Sigmoid colon (tissue), 7 donors: ENCODE data around the gene PTPN11. TPM values are rescaled to one million over a fixed set of nuclear protein-coding genes. Genes with fewer than 3 reads are reported as not detected.

Experiments used
- DNase-seq: peaks from one replicate; pipeline ENCODE4 v3.0.0-alpha.2; 2019
- H3K27ac ChIP-seq, 4 donors: fragments of 200-600 bp; sonication (generic); one replicate each; pipeline ENCODE4 v1.5.1; 2016 to 2019; ENCODE audit warnings: mild to moderate bottlenecking in 1 of 4
- H3K27me3 ChIP-seq, 3 donors: fragments of 200-600 bp; sonication (generic); one replicate each; pipeline ENCODE4 v1.5.1; 2019; ENCODE audit warnings: mild to moderate bottlenecking in 1 of 3
- H3K36me3 ChIP-seq, 4 donors: fragments of 200-600 bp; sonication (generic); one replicate each; pipeline ENCODE4 v1.5.1; 2016 to 2019
- H3K4me1 ChIP-seq, 4 donors: fragments of 200-600 bp; sonication (generic); one replicate each; pipeline ENCODE4 v1.5.1; 2017 to 2019
- H3K4me3 ChIP-seq, 4 donors: fragments of 200-600 bp; sonication (generic); one replicate each; pipeline ENCODE4 v1.5.1; 2017 to 2019; ENCODE audit warnings: mild to moderate bottlenecking in 2 of 4, moderate library complexity in 1 of 4
- H3K9me3 ChIP-seq, 4 donors: fragments of 200-600 bp in 3 of 4; sonication (generic) in 3 of 4; one replicate each; pipeline versions ENCODE4 v1.5.1 to v1.6.1; 2013 to 2019
- EP300 ChIP-seq, 4 donors: sonication (generic); formaldehyde crosslinking; IDR thresholded peaks; one replicate each; pipeline ENCODE4 v1.6.1; 2017; ENCODE audit warnings: antibody characterized with exemption in 4 of 4
- POLR2A ChIP-seq, 2 donors: fragments of 450-650 bp; IDR thresholded peaks; one replicate each; pipeline ENCODE4 v1.6.1; 2016; ENCODE audit warnings: antibody characterized with exemption in 2 of 2, mild to moderate bottlenecking in 2 of 2, moderate library complexity in 2 of 2
- POLR2AphosphoS5 ChIP-seq, 4 donors: sonication (generic); formaldehyde crosslinking; IDR thresholded peaks; one replicate each; pipeline ENCODE4 v1.6.1; 2017; ENCODE audit warnings: antibody characterized with exemption in 4 of 4
- WGBS, 2 donors: extraction: QIAGEN DNeasy Blood & Tissue Kit; methylation state at CpG; one replicate each; pipeline ENCODE4 v1.1.7; 2013; 5-methylcytosine and 5-hydroxymethylcytosine counted together
- intact Hi-C: fragments of 100-400 bp; cut with DNase I; formaldehyde crosslinking; loops from one replicate; pipeline ENCODE4 v1.15.1; 2023
- polyA plus RNA-seq, 3 donors: library from polyadenylated mRNA; stranded (reverse); fragments of 200-250 nt; gene quantifications; one replicate each; pipeline ENCODE4 v1.2.3, GENCODE V29; 2013
- total RNA-seq, 4 donors: library from RNA; depleted of rRNA; stranded (reverse); fragments of >200 nt; gene quantifications; one replicate each; pipeline ENCODE4 v1.1.0, GENCODE V29; 2016
- TF ChIP-seq, protein P1 (sequence below), 4 experiments: fragments of 450-650 bp in 3 of 4; fragments of 200-600 bp in 1 of 4; IDR thresholded peaks; one replicate each; pipeline ENCODE4 v1.5.1; 2016 to 2019; ENCODE audit warnings: antibody characterized with exemption in 4 of 4, mild to moderate bottlenecking in 3 of 4, moderate library complexity in 2 of 4
- donor health status: healthy with polysubstance abuse.
- donor health status: Bipolar disorder and iron deficiency.
- donor health status: healthy.

PTPN11 gene
- total and polyA plus RNA-seq, 7 donors, result 30.3 to 111 (median 81.6) TPM

DNA sequence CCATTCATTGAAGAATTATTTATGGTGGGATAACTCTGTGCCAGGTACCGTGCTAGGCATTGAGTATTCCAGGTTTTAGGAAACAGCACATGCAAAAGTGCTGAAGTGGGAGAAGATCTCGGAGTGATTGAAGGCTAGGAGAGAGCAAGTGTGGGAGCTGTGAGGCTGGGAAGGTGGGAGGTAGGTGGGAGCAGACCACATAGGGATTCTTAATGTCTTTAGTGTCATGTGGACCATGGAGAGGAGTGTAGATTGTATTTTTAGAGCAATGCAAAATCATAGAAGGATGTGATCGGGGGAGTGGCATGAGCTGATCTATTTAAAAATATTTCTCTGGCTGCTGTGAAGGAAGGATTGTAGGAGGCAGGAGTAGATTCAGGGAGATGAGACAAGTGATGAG lies 5.4 kb downstream of the PTPN11 start:
- Histone ChIP-seq H3K4me1 (peaks cover 0 to 43% (median 26%) of the 10 kb centered on the region in 4 donors), H3K27me3 (no peaks in the 10 kb centered on the region), H3K9me3 (no peaks in the 10 kb centered on the region), H3K4me3 (no peak overlapping the region), H3K36me3 (no peaks in the 10 kb centered on the region), H3K27ac (no peak overlapping the region)
- WGBS, 2 donors, result 96 to 98% methylated on average over 3 of the region's 3 CpGs
- no peak for TF ChIP-seq EP300 (IDR thresholded peaks at IDR 0.05)
- no peak for TF ChIP-seq POLR2AphosphoS5 (IDR thresholded peaks at IDR 0.05)
- no peak for TF ChIP-seq POLR2A (IDR thresholded peaks at IDR 0.05)
- TF ChIP-seq, protein P1, sequence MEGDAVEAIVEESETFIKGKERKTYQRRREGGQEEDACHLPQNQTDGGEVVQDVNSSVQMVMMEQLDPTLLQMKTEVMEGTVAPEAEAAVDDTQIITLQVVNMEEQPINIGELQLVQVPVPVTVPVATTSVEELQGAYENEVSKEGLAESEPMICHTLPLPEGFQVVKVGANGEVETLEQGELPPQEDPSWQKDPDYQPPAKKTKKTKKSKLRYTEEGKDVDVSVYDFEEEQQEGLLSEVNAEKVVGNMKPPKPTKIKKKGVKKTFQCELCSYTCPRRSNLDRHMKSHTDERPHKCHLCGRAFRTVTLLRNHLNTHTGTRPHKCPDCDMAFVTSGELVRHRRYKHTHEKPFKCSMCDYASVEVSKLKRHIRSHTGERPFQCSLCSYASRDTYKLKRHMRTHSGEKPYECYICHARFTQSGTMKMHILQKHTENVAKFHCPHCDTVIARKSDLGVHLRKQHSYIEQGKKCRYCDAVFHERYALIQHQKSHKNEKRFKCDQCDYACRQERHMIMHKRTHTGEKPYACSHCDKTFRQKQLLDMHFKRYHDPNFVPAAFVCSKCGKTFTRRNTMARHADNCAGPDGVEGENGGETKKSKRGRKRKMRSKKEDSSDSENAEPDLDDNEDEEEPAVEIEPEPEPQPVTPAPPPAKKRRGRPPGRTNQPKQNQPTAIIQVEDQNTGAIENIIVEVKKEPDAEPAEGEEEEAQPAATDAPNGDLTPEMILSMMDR (IDR thresholded peaks at IDR 0.05), result no peak
- no peak for DNase-seq
- intact Hi-C loops, result no loop called here

DNA sequence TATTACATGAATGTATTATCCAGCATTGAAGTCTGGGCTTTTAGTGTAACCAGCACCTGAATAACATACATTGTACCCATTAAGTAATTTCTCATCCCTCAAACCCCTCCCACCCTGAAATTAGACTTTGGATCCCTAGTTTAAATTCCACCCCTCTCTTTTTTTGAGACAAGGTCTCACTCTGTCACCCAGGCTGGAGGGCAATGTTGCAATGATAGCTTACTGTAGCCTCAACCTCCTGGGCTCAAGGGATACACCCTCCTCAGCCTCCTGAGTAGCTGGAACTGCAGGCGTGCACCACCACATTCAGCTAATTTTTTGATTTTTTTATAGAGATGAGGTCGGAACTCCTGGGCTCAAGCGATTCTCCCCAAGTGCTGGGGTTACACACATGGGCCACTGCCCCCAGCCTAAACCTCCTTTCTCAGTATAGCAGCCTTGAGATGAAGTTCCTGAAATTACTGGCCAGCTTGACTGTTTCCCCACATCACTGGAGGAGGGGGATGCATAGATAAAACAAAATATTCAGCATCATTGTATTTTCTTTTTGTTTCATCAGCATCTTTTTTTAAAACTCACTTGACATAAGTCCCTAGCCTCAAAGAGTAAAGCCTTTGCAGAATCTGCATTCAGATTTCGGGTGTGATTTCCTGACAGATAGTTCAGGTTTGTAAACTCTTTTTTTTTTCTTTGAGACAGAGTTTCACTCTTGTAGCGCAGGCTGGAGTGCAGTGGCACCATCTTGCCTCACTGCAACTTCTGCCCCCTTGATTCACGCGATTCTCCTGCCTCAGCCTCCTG lies 7.0 kb downstream of the PTPN11 start:
- DNase-seq, result no peak
- H3K4me1 ChIP-seq, result peaks cover 0 to 28% (median 13%) of the 10 kb centered on the region in 4 donors
- intact Hi-C loops, result no loop called here
- no peak overlapping the region for H3K27ac ChIP-seq
- TF ChIP-seq, protein P1 (IDR thresholded peaks at IDR 0.05), result no peak
- TF ChIP-seq POLR2A (IDR thresholded peaks at IDR 0.05) (no peak), EP300 (IDR thresholded peaks at IDR 0.05) (no peak), POLR2AphosphoS5 (IDR thresholded peaks at IDR 0.05) (no peak)
- H3K4me3 ChIP-seq, result no peak overlapping the region
- no peaks in the 10 kb centered on the region for H3K9me3 ChIP-seq
- WGBS, 2 donors, result 89 to 96% methylated on average over 7 of the region's 7 CpGs
- no peaks in the 10 kb centered on the region for H3K36me3 ChIP-seq
- H3K27me3 ChIP-seq, result no peaks in the 10 kb centered on the region

DNA sequence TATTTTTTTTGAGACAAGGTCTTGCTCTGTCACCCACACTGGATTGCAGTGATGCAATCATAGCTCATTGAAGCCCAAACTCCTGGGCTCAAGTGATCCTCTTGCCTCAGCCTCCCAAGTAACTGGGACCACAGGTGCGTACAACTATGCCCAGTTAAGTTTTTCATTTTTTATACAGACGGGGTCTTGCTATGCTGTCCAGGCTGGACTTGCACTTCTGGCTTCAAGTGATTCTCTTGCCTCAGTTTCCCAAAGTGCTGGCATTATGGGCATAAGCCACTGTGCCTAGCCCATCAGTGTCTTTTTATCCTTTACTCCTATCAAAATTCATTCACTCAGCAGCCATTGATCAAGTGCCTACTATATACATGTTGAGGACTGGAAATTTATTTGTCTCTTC lies 9.0 kb downstream of the PTPN11 start:
- H3K4me1 ChIP-seq, result peaks cover 0 to 14% (median 4%) of the 10 kb centered on the region in 4 donors
- no peaks in the 10 kb centered on the region for H3K36me3 ChIP-seq
- intact Hi-C loops, result no loop called here
- no peak overlapping the region for H3K27ac ChIP-seq
- WGBS, 2 donors, result 96 to 98% methylated on average over 2 of the region's 2 CpGs
- H3K4me3 ChIP-seq, result no peak overlapping the region
- H3K27me3 ChIP-seq, result no peaks in the 10 kb centered on the region
- H3K9me3 ChIP-seq, result no peaks in the 10 kb centered on the region
- TF ChIP-seq POLR2AphosphoS5 (IDR thresholded peaks at IDR 0.05) (no peak), POLR2A (IDR thresholded peaks at IDR 0.05) (no peak), EP300 (IDR thresholded peaks at IDR 0.05) (no peak)
- TF ChIP-seq, protein P1 (IDR thresholded peaks at IDR 0.05), result no peak
- no peak for DNase-seq

DNA sequence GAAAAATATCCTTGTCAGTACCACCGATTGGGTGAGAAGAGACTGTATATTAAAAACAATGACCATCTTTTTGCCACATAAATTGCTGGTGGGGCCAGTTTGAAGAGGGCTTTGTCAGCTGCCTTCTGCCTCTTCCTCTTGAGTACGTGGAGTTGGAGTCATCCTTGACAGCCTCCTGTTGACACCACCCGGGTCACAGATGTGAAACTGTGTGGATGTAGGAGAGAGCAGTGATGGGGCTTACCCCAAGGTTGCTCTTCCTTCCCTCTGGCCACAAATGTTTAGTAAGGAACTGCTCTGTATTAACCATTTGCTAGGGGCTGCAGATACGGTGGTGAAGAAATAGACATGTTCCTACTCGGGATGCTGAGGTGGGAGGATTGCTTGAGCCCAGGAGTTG lies 12.2 kb downstream of the PTPN11 start:
- no peak overlapping the region for H3K4me3 ChIP-seq
- H3K36me3 ChIP-seq, result no peaks in the 10 kb centered on the region
- no peaks in the 10 kb centered on the region for H3K4me1 ChIP-seq
- H3K27ac ChIP-seq, result no peak overlapping the region
- intact Hi-C loops, result no loop called here
- 71 to 82% methylated on average over 5 of the region's 5 CpGs for WGBS, 2 donors
- H3K9me3 ChIP-seq, result no peaks in the 10 kb centered on the region
- no peaks in the 10 kb centered on the region for H3K27me3 ChIP-seq
- no peak for TF ChIP-seq EP300 (IDR thresholded peaks at IDR 0.05)
- no peak for DNase-seq

DNA sequence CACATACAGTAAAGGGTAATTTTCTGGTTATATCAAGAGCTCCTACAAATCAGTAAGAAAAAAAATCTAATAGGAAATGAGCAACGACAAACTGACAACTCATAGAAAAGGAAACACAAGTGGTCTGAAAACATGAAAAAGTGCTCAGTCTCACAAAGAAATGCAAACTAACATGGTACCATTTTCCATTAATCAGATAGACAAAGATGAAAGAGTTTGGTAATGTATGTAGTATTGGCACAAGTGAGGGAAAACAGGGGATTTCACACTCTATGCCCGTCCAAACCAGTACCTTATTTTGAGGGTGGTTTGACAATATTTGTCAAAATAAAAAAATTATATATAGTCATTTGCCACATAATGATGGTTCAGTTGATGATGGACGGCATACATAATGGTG lies 13.2 kb downstream of the PTPN11 start:
- no peak overlapping the region for H3K4me3 ChIP-seq
- H3K4me1 ChIP-seq, result no peaks in the 10 kb centered on the region
- intact Hi-C loops, result no loop called here
- no peak for DNase-seq
- no peaks in the 10 kb centered on the region for H3K9me3 ChIP-seq
- no peak overlapping the region for H3K27ac ChIP-seq
- WGBS, 2 donors, result 77 to 89% methylated on average over 3 of the region's 3 CpGs
- TF ChIP-seq POLR2AphosphoS5 (IDR thresholded peaks at IDR 0.05), result no peak
- TF ChIP-seq EP300 (IDR thresholded peaks at IDR 0.05), result no peak
- TF ChIP-seq POLR2A (IDR thresholded peaks at IDR 0.05), result no peak
- TF ChIP-seq, protein P1 (IDR thresholded peaks at IDR 0.05), result no peak
- no peaks in the 10 kb centered on the region for H3K36me3 ChIP-seq
- H3K27me3 ChIP-seq, result no peaks in the 10 kb centered on the region
